ENCODE measurements around the gene ATG13.
A peak's percentile ranks its signal among the peaks of the same experiment; 100 is the strongest.

The ATG13 gene

DNA sequence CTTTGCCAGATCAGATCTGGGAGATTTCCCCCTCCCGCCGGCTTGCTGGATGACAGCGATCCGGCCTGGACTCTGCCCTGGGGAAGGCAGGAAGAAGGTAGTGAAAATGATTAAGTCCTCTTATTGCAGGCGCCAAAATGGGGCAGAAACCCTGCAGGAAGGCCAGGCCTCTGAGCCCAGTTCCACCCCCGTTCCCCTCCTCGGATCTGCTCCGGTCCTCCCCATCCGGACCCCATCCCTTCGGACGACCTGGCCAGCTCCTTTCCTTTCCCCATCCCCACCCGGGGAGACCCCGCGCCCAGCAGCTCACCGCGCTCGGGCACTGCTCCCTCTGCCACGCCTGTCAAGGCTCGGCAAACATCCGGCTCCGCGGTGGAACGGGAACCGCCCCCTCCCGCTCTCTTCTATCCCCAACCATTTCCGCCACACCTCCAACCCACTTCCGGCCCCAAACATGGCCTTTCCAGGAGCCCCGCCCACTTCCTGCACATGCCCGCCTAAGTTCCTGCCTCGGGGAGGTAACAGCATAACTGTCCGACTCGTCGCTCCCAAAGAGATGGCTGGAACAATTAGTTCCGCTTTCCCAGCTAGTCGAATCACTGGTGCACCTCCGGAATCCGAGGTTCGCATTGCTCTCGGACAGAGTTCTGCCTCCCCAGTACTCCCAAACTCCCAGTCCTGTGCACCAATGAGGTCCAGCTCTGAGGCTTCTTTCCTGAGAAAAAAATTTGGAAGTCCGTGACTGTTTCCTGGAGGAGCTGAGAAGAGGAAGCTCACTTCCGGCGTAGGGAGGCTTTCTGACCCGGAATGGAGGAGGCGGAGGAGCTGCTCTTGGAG is 83.1 kb downstream of the ATG13 start, which contains the start of the genes ARHGAP1 and ZNF408:
ARHGAP1 (minus strand) TSS at position 379 of the 837 bp plus-strand sequence. CDS start 4,512 bp downstream, outside the sequence.
ZNF408 (plus strand) TSS at position 791 of the 837 bp plus-strand sequence; CDS start at position 808, 17 bp downstream.
- H3K9ac ChIP-seq (ENCODE audit: low read length), result peak within 1 kb of the TSS; percentile 94
- peak within 1 kb of the TSS; percentile 97 for H3K4me2 ChIP-seq (ENCODE audit: low read depth, low read length)
- H3K9me2 ChIP-seq (replicated peaks; ENCODE audit: insufficient read depth, low read length), result no peaks in the 10 kb centered on the region
- TF ChIP-seq CTCF (IDR thresholded peaks at IDR 0.05; ENCODE audit: low read length), result no peak
- TF ChIP-seq EZH2 (optimal IDR thresholded peaks at IDR 0.05; ENCODE audit: low read depth, low read length), result no peak
- no peak for TF ChIP-seq EZH2phosphoT487 (IDR thresholded peaks at IDR 0.05; ENCODE audit: low read length)
- H3K4me3 ChIP-seq (ENCODE audit: low read length), result peak within 1 kb of the TSS; percentile 91
- peak within 1 kb of the TSS; percentile 93 for H2AFZ ChIP-seq (ENCODE audit: low read length)
- peaks cover 3% of the 10 kb centered on the region; the same call in 1 of the 2 replicates for H3F3A ChIP-seq (ENCODE audit: insufficient read depth, low read length)
- DNase-seq, result peak; percentile 99
- H3K79me2 ChIP-seq (ENCODE audit: low read length), result peaks cover 70% of the 10 kb centered on the region
- H4K20me1 ChIP-seq (ENCODE audit: insufficient read depth, low read length), result no peaks in the 10 kb centered on the region
- peaks cover 3% of the 10 kb centered on the region; the same call in 1 of the 2 replicates for H3K4me1 ChIP-seq (ENCODE audit: low read length)
- H3K9me3 ChIP-seq (replicated peaks; ENCODE audit: insufficient read depth, low read length), result no peaks in the 10 kb centered on the region
- H3K36me3 ChIP-seq (replicated peaks; ENCODE audit: insufficient read depth, low read length), result no peaks in the 10 kb centered on the region; the same call in none of the 2 replicates
- H3K27ac ChIP-seq (ENCODE audit: low read length), result peak within 1 kb of the TSS; percentile 72; the same call in 1 of the 2 replicates
- no peaks in the 10 kb centered on the region for H3K27me3 ChIP-seq (replicated peaks; ENCODE audit: insufficient read depth, low read length)

DNA sequence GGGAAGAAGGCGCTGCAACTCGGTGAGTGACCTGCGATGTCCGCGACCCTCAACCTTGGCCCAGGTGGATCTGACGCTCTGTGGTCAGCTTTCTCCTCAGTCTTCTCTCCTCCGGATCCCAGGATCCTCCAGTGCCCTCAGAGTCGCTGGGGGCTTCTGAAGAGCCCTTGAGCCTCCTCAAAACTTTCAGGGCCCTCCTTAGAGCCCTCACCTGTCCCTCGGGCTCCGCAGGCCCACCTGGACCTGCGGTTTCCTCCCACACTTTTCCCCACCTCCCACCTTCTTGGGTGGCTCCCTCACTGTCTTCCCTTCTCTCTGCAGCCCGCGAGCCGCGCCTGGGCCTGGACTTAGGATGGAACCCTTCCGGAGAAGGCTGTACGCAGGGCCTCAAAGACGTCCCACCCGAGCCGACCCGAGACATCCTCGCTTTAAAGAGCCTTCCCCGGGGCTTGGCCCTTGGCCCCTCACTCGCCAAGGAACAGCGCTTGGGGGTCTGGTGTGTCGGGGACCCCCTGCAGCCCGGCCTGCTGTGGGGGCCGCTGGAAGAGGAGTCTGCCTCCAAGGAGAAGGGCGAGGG is 83.8 kb downstream of the ATG13 start:
- Histone ChIP-seq H3K27ac (ENCODE audit: low read length) (peak overlapping the region; percentile 67; the same call in 1 of the 2 replicates), H3K9me3 (replicated peaks; ENCODE audit: insufficient read depth, low read length) (no peaks in the 10 kb centered on the region), H3K9ac (ENCODE audit: low read length) (peak overlapping the region; percentile 94), H3K79me2 (ENCODE audit: low read length) (peaks cover 69% of the 10 kb centered on the region), H3K27me3 (replicated peaks; ENCODE audit: insufficient read depth, low read length) (no peaks in the 10 kb centered on the region), H2AFZ (ENCODE audit: low read length) (peak overlapping the region; percentile 93), H3F3A (ENCODE audit: insufficient read depth, low read length) (peaks cover 3% of the 10 kb centered on the region; the same call in 1 of the 2 replicates), H3K9me2 (replicated peaks; ENCODE audit: insufficient read depth, low read length) (no peaks in the 10 kb centered on the region), H4K20me1 (ENCODE audit: insufficient read depth, low read length) (no peaks in the 10 kb centered on the region), H3K4me2 (ENCODE audit: low read depth, low read length) (peak overlapping the region; percentile 97), H3K4me3 (ENCODE audit: low read length) (peak overlapping the region; percentile 91), H3K36me3 (replicated peaks; ENCODE audit: insufficient read depth, low read length) (no peaks in the 10 kb centered on the region; the same call in none of the 2 replicates), H3K4me1 (ENCODE audit: low read length) (peaks cover 3% of the 10 kb centered on the region; the same call in 1 of the 2 replicates)
- no peak for TF ChIP-seq CTCF (IDR thresholded peaks at IDR 0.05; ENCODE audit: low read length)
- TF ChIP-seq EZH2 (optimal IDR thresholded peaks at IDR 0.05; ENCODE audit: low read depth, low read length), result no peak
- TF ChIP-seq EZH2phosphoT487 (IDR thresholded peaks at IDR 0.05; ENCODE audit: low read length), result no peak
- DNase-seq, result no peak

GRCh38 chr11:46705070-46705688 is 87.8 kb downstream of the ATG13 start:
- H3K79me2 ChIP-seq (ENCODE audit: low read length), result peaks cover 34% of the 10 kb centered on the region
- no peak for TF ChIP-seq CTCF (IDR thresholded peaks at IDR 0.05; ENCODE audit: low read length)
- TF ChIP-seq EZH2phosphoT487 (IDR thresholded peaks at IDR 0.05; ENCODE audit: low read length), result no peak
- no peak for TF ChIP-seq EZH2 (optimal IDR thresholded peaks at IDR 0.05; ENCODE audit: low read depth, low read length)
- no peaks in the 10 kb centered on the region for H3K27me3 ChIP-seq (replicated peaks; ENCODE audit: insufficient read depth, low read length)
- no peak overlapping the region for H2AFZ ChIP-seq (ENCODE audit: low read length)
- peaks cover 3% of the 10 kb centered on the region; the same call in 1 of the 2 replicates for H3K4me1 ChIP-seq (ENCODE audit: low read length)
- H3K9me3 ChIP-seq (replicated peaks; ENCODE audit: insufficient read depth, low read length), result no peaks in the 10 kb centered on the region
- H3K4me2 ChIP-seq (ENCODE audit: low read depth, low read length), result no peak overlapping the region
- H3K4me3 ChIP-seq (ENCODE audit: low read length), result no peak overlapping the region
- no peaks in the 10 kb centered on the region; the same call in none of the 2 replicates for H3K36me3 ChIP-seq (replicated peaks; ENCODE audit: insufficient read depth, low read length)
- no peak for DNase-seq
- no peaks in the 10 kb centered on the region for H4K20me1 ChIP-seq (ENCODE audit: insufficient read depth, low read length)
- H3K27ac ChIP-seq (ENCODE audit: low read length), result no peak overlapping the region
- peaks cover 2% of the 10 kb centered on the region; the same call in 1 of the 2 replicates for H3F3A ChIP-seq (ENCODE audit: insufficient read depth, low read length)
- H3K9me2 ChIP-seq (replicated peaks; ENCODE audit: insufficient read depth, low read length), result no peaks in the 10 kb centered on the region
- H3K9ac ChIP-seq (ENCODE audit: low read length), result no peak overlapping the region

Data from MM.1S (cell line).